Gastrocnemius medialis (tissue), 4 donors: ENCODE measurements around the gene BRAF.
"Not testable (repeated sequence)": the region's sequence is repeated elsewhere in the genome, so short reads cannot be mapped to it uniquely, and the experiment has no call there.

Experiments used
- POLR2A ChIP-seq, 2 donors: fragments of 450-650 bp; IDR thresholded peaks; one replicate each; pipeline ENCODE4 v1.6.1; 2017; ENCODE audit warnings: antibody characterized with exemption in 2 of 2, mild to moderate bottlenecking in 2 of 2, moderate library complexity in 2 of 2
- TF ChIP-seq, protein P1 (sequence below), 5 experiments: fragments of 450-650 bp in 3 of 5; fragments of 200-600 bp in 2 of 5; sonication (generic) in 2 of 5; IDR thresholded peaks in 4 of 5; conservative IDR thresholded peaks in 1 of 5; 1 replicate in 4 of 5; 2 replicates in 1 of 5; pipeline ENCODE4 v1.5.1; 2016 to 2019; ENCODE audit warnings: antibody characterized with exemption in 5 of 5, mild to moderate bottlenecking in 3 of 5, moderate library complexity in 3 of 5

- TF ChIP-seq, protein P1, sequence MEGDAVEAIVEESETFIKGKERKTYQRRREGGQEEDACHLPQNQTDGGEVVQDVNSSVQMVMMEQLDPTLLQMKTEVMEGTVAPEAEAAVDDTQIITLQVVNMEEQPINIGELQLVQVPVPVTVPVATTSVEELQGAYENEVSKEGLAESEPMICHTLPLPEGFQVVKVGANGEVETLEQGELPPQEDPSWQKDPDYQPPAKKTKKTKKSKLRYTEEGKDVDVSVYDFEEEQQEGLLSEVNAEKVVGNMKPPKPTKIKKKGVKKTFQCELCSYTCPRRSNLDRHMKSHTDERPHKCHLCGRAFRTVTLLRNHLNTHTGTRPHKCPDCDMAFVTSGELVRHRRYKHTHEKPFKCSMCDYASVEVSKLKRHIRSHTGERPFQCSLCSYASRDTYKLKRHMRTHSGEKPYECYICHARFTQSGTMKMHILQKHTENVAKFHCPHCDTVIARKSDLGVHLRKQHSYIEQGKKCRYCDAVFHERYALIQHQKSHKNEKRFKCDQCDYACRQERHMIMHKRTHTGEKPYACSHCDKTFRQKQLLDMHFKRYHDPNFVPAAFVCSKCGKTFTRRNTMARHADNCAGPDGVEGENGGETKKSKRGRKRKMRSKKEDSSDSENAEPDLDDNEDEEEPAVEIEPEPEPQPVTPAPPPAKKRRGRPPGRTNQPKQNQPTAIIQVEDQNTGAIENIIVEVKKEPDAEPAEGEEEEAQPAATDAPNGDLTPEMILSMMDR (IDR thresholded peaks at IDR 0.05 in 4 of 5, conservative IDR thresholded peaks at IDR 0.05 in 1 of 5), result not testable (repeated sequence)
- not testable (repeated sequence) for TF ChIP-seq POLR2A (IDR thresholded peaks at IDR 0.05)
Observed at GRCh38 chr7:140956997-140957396, 32.3 kb upstream of the BRAF start.
